SKM-1 (cell line): ENCODE data around the gene UQCC2.

Experiments
- DNase-seq: peaks from one replicate; lab custom pipeline; 2025; ENCODE audit not compliant: unreplicated experiment; lab: John Stamatoyannopoulos, UW

UQCC2 gene

DNA sequence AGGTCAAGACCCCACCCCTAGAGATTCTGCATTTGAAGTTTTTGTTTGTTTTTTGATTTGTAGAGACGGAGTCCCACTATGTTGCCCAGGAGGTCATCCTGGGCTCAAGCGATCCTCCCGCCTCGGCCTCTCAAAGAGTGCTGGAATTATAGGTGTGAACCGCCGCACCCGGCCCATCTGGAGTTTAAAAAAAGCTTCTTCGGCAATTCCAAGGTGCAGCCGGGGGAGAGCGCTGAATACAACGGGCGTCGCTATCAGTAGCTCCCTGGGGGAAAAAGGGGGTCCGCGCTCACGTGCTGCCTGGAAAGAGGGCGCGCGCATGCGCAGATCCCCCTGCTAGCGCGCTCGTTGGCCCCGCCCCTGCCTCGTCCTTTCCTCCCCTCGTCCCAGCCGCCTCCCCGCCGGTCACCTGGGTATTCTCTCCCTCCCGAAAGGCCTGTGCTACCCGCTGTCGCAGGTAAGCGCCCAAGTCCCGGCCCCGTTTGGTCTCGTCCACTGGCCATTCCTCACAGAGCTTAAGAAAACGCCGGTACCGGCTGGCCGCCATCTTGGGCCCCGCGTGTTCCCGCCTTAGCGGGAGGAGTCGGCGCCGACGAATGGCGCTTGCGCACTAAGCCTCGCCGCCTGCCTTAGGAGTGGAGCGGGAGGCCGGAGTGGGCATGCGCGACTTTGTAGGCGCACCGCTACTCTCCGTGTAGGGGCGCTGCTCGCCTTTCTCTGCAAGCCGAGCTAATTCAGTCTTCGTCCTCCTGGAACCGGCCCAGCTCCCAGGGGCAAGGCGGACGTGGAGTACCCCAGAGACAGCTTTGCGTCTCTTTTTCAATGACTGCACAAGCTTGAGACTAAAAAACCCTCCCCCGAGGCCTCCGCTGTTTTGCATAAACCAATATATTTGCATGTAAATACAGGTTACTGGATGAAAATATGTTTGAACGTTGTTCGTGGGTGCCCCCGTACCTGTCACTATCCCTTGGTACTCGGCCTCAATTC is at the start of gene UQCC2:
UQCC2 (minus strand) TSS at position 561 of the 990 bp plus-strand sequence; CDS start at position 547, 14 bp downstream.
- DNase-seq: peak; percentile 81

DNA sequence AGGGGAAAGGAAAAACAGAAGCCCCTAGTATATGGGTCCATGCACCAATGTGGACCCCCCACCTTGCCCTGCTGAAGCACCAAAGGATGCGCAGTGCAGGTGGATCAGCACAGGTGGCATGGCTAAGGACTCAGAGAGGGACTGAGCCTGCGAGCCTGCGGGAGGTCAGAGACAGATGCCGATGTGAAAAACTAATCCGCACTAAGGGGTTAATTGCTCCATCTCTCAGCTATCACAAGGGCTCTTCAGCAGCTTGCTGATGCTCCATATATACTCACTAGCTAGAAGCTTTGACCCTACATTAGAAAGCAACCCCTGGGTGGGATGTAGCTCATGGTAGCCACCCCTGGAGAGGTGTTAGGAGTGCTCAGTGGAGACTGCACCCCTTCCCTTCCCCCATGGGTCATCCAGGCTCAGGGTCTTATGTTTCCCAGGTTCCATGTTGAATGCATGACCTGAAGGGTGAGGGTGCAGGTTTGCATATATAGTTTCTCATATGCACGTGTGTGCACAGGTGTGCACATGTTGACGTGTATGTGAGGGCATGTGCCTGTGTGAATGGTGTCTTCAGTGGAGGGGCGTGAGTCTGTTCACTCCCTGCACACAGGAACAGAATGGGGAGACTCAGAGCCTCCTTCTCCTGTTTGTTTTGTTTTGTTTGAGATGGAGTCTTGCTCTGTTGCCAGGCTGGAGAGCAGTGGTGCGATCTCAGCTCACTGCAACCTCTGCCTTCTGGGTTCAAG is 48.6 kb upstream of the UQCC2 start:
- DNase-seq: no peak

DNA sequence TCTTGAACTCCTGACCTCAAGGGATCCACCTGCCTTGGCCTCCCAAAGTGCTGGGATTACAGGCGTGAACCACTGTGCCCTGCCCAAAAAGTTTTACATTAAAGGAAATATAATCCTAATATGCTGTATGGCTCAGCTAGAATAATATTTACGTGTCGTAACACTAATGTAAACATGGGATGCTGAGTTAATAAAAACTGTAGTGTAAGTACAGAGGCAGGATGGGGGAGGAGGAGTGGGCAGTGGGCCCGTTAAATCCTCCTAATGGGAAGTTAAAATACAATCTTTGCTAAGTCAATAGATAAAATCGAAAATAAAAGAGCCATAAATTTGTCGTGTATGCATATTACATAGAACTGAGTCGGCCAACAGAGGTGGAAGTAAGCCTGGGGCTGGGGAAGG is 47.3 kb upstream of the UQCC2 start:
- no peak for DNase-seq

DNA sequence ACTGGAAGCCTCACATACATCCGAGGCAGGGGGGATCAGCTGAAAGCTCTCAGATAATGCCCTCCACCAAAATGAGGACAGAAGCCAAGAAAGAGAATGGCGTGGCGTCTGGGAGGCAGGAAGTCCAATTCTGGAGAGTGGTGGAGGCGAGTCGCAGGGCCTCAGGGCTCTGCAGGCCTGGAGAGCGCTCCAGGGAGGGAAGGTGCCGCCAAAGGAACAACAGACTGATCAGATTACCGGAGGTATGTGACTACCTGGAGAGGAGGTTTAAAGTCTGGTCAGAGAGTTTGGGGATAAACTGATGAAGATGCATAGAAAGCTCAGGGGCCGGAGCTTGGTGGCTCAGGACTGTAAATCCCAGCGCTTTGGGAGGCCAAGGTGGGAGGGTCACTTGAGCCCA is 46.4 kb upstream of the UQCC2 start:
- DNase-seq: no peak

DNA sequence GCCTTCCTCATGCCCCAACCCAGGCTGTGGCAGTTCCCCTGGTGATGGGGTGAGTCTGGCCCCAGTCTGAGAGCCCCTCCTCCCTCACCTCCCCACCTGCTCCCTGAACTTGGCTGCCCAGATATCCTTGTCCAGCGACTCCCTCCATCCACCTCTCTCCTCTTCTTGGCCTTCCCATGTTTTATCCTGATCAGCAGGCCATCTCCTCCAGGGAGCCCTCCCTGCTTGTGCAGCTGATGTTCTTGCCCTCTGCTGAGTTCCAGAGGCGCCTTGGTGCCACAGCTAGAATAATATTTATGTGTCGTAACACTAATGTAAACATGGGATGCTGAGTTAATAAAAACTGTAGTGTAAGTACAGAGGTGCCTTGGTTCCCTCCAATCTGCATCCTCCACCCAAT is 45.6 kb upstream of the UQCC2 start:
- DNase-seq: no peak

DNA sequence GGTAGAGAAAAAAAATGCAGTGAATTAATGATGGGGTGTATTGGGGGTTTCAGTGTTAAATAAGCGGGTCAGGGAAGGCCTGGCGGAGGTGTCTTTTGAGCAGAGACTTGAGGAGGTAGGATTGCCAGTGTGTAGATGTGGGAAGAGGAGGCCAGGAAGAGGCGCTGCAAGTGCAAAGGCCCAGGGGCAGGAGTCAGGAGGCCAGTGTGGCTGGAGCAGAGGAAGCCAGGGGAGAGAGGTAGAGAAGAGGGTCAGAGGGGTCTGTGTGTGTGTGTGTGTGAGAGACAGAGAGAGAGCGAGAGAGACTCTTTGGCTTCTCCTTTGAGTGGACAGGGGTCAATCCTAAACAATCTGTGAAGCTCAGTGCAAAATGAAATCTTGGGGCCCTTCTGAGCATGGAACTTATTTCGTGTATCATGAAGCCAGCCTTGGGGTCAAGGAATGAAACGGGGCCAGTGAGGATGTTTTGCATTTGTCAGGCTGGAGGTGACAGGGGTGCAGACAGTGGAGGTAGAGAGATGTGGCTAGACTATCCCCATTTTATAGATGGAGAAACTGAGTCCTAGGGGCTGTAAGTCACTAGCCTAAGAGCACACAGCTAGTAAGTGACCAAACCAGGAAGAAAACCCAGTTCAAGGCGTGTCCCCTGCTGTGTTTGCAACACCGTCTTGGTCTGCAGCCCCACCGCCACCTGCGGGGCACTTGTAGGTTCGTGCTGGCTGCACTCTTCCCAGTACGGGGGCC is 44.9 kb upstream of the UQCC2 start:
- DNase-seq: no peak

DNA sequence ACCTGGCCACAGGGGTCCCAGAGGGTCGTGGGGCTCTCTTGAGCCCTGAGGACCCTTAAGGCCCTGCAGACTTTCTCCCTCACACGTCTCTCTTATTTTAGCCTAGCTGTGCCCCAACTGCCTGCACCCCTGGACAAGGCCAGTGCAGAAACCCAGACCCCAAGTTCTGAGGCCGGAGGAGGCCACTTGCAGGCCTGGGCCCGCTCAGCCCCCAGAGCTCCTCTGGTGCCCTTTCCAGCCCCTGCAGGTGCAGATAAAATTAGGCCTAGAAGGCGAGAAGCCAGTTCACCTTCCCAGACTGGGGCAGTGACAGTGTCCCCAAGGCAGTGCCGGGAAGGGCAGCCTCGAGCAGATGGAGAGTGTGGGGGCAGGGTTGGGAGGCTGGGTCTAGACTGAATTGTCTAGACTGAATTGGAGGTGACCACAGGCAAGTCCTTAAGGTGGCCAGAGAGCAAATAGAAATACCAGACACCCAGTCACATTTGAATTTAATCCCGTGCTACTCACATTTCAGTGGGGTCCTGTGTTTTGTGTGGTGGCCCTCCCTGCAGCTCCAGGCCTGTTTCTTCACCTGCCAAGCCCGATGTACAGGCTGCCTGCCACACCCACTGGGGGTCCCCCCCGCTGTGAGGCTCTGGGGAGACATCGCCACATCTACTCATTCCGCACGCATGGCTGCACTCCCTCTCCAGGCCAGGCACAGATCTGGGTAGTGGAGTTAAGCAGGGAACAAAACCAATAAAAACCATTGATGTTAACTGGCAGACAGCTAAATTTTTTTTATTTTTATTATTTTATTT is 43.8 kb upstream of the UQCC2 start:
- DNase-seq: no peak

DNA sequence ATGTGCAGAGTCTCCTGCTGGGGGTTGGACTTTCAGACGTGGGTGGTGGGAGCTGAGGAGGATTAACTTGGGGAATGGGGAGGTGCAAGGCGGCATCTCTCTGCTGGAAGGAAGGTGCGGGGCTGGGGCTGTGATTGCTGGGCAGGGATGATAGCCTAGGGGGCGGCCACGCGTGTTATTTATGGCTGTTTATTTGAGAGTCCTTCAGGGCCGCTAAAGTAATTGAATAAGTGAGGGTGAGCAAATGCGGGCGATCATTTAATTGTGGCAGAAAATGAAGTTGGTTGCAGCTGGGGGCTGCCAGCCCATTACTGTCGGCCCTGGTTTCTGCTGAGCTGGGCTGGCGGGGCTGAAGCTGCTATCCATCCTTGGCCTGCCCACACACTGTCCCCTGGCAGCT is 42.7 kb upstream of the UQCC2 start:
- no peak for DNase-seq

DNA sequence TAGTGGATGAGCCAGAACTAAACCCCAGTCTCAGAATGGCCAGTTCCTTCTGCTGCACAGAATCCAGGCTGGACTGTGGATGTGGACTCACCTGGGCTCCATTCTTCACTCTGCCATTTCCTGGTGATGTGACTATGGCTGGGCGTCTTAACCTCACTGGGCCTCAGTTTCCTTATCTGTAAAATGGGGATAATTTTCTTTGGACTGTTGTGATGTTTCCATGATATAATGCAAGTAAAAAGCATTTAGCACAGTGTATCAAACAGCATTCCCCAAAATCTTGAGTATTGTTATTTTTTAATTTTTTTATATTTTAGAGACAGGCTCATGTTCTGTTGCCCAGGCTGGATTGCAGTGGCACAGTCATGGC is 41.1 kb upstream of the UQCC2 start:
- no peak for DNase-seq

DNA sequence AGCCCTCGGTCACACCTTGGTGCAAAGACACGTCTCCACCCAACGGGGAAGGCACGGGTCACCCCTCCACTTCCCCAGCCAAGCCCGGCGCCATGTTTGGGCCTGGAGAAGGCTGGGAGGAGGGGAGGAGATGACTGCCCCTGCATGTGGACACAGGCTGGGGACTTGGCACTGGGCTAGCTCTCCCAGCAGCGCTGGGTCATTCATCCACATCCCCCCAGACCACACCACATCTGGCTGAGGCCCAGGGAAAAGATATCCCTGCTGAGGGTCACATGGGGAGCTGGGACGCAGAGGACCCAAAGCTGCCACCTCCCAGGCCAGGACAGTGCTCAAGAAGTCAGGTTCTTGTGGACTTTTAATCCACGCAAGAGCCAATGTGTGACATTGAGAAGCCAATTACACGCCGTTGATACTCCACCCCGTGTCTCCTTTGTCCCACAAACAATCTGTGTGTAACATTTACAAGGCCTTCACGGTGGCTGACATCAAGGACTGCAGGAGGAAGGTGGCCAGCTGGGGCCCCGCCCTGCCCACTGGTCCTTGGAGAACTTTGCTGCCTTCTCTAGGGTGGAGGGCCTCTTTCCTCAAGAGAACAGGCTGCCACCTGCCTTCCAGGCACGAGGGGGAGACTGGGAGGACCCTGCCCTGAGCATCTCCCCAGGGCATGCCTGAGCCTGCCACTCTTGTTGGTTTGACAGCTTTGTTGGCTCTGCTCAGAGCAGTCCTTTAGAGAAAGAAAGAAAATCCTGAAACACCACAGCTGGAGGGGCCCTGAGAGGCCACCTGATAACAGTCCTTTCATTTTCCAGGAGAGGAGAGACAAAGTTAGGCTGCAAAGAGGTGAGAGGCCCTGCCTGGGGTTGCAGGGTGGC is 40.5 kb upstream of the UQCC2 start:
- DNase-seq: no peak

DNA sequence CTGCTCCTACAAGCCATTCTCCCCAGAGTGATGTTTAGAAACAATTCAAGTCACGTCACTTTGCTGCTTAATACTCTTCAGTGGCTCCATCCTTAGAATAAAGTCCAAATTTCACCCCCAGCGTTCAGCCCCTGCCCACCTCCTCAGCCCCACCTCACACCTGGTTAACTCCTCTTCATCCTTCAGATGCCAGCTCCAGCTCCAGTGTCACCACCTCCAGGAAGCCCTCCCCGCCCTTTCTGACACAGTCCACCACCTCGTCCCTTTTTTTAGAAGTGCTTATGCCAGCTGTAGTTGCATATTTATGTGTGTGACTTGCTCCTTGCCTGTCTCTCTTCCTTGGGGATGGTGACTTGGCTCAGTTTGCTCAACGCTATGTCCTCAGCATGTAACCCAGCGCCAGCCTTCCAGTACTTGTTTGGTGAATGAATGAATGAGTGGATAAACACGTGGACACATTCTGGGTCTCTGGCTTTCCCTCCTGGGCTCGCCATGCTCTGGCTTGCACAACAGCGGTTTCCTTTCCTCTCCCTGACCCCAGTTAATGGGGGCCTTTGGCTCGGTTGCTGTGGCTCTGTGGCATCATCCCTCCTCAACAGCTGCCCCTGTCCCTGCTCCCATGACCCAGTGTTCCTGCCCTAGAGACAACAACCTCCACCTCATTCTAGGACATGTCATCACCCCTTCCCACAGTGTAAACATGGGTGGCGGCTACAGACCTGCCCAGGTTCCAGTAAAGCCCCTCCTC is 38.9 kb upstream of the UQCC2 start:
- DNase-seq: no peak

DNA sequence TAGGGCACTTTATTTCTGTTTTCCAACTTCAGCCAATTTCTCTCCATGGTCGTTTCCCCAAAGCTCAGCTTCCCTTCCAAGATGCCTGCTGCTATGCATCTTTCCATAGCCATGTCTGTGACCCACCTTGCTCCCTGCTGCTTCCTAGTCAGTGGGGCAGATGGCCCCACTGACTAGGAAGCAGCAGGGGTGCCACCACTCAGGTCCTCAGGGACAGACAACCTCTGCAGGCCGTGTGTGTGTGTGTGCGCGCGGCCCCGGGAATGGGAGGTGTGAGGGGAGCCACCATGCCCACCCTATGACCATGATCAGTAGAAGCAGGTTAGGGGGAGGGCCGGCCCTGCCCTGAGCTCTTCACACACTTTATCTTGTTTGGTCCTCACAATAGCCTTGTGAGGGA is 37.9 kb upstream of the UQCC2 start:
- DNase-seq: no peak

DNA sequence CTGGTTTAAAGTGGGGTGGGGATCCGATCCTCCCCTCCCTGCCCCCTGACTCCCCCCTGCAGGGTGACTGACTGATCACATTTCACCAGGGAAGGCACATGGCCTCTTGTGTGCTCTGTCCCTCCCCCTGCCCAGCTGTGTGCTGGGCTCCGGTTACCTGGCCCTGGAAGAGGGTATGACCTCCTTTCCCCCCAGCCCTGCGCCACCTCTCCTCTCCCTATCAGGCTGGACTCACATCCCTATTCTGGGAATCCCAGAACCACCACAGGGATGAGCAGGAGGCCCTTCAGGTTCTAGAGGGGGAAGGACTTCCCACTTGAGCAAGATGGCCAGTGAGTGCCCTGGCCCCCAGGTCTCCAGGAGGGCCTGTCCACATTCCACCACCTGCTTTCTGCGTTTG is 37.3 kb upstream of the UQCC2 start:
- DNase-seq: no peak

DNA sequence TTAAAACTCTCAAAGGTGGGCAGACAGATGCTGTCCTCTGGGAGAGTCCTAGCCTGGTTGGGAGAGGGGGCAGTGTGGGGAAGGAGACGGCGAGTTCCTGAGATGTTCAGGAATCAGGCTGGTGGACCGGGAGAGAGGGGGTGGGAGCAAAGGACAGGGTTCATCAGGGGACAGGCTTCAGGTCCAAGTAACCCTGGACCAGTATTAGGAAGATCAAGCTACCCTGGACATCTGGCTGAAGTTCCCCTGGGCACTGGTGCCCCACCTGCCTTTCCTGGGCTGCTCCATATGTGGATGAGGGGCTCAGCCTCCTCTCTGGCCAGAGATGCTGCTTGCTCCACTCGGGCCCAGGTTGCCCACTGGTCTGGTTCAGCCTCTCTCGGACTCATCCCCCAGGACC is 36.3 kb upstream of the UQCC2 start:
- DNase-seq: no peak

DNA sequence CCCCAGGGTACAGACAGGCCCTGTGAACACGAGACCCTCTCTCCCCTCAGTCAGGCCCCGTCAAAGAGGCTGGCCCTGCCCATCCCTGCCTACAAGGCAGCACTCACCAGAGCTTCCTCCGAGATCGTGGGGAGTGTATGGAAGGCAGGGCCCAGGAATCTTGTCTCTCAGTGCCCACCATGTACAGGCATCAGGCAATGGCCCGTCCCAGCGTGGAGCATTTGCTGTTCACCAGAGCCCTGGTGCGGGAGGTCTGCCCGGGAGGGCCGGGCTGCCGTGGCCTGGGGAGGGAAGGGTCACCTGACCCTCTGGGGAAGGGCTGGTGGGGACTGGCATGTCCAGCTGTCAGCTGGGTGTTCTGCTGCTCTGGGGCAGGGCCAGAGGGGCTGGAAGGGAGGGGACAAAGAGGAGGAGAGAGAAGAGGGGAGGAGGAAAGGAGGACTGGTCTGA is 35.2 kb upstream of the UQCC2 start, which contains the start of gene IP6K3:
IP6K3 (minus strand) TSS at position 255 of the 450 bp plus-strand sequence. CDS start 11,429 bp downstream, outside the sequence.
- no peak for DNase-seq

DNA sequence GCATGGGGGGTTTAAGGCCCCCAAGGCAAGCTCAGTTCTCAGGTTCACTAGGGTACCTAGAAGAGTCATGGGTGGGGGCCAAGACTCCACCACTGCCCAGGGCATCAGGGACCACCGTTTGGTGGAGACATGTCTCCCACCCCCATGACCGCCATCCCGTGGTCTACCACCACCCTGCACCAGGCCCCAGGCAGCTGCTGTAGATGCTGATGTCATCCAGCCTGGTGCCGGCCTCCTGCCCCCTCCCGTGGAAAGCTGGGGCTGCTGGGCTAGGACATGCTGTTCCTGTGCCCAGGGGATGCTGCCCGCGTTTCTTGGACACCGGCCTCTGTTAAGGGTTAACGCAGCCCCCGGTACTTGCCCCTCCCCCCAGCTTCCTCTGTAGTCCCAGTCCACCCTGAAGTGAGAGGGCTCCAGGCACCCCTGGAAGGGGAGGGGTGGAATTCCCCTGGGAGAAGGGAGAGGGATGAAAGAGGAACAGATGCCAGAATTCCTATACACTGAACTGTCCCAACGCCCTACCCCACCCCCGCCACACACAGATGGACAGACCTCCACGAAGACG is 34.6 kb upstream of the UQCC2 start:
- DNase-seq: no peak

DNA sequence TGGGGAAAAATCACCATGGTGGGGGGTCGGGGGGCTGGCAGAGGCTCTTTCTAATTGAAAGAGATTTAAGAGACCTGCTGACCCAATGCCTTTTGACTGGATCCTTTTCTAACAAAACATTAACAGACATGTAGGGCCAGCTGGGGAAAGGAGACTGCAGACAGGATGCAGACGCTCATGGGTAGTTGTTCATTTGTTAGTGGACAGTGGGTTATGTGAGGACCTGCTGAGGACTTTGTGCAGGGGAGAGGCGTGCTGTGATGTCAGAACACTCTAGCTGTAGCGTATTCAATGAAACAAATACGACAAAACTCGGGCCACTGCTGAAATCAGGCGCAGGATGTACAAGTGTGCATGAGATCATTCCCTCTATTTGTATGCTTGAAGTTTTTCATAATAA is 34.0 kb upstream of the UQCC2 start:
- no peak for DNase-seq

DNA sequence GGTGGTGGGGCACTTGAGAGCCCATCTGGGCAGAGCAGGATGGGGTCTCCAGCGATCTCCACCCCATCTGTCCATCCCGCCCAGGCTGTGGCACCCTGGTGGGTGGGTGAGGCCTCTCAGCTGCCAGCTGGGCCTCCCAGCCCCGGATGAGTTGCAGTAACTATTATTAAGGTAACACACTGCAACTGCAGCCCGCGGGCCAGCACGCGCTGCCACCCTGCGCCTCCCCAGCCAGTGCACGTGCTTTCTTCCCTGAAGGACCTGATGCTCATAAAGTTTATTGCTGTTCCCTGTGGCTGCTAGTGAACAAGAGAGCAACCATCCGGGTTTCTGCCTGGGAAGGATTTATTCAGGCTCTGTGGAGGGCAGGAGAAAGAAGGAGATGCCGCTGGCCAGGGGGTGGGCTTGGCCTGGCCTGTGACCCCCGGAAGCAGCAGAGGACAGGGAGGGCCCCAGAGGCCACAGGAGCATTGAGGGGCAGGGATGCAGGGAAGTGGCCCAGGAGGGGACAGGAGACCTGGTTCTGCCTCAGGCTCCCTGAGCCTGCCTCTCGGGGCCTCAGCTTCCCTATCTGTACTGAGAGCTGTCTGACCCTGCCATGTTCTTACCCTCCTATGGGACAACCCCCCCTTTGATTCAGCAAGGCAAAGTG is 33.5 kb upstream of the UQCC2 start:
- no peak for DNase-seq
